GM19351 (cell line): ENCODE results near the gene RBM33.

Experiments used
- ATAC-seq: cut with Tn5 transposase; IDR thresholded peaks from one replicate; pipeline ENCODE4 v1.9.1; 2021; ENCODE audit warnings: mild to moderate bottlenecking, moderate library complexity; ENCODE audit not compliant: unreplicated experiment

RBM33 gene

DNA sequence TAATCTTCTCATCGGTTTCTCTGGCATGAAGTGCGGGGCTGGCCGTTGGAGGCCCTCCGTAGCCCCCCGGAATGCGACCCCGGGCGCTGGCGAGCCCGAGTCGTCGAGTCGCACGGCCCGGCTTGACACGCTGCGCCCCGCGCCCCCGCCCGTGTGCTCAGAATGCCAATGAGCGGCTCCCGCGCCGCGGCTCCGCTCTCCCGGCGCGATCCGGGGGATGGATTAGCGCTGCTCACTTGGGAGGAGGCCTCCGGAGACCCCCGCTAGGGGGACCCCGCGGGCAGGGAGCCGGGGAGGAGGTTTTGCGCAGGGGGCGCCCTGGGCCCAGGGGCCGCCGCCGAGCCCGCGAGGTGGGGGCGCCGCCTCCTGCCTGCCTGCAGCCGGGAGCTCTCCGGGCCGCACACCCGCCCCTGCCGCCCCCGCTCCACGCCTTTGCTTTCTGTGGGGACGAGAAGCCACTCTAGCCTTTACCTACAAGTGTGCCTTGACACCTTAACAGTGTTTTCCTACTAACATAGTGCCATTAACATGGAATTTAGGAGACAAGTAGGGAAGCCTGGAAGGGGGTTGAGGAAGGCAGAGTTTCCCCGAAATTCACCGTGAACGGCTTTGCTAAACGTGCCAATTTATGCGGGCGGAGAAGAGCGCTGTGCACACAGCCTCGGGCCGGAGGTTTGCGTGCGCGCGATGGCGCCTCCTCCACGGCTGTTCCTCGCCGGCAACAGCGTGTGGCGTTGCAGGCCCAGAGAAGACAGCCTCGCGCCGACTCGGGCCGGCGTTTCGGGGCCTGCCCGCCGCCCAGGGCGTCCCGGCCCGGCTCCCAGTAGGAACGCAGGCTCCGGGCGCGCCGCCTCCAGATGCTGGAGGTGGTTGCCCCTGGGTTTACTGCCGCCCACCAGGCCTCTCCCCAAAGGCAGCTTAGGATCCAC lies 160.7 kb downstream of the RBM33 start:
- ATAC-seq: peak; percentile 41

DNA sequence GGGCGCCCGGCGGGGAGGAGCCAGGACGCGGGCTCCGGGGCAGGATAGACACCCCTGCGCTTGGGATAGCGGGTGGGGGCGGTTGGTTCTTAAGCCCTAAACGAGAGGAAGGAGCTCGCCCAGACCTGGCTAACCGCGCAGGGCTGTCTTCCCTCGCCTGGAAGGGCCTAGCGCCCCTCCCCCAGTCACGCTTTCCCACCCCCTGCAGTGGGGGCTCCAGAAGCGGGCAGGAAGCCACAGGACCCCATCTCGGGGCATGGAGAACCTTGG lies 161.3 kb downstream of the RBM33 start:
- no peak for ATAC-seq

DNA sequence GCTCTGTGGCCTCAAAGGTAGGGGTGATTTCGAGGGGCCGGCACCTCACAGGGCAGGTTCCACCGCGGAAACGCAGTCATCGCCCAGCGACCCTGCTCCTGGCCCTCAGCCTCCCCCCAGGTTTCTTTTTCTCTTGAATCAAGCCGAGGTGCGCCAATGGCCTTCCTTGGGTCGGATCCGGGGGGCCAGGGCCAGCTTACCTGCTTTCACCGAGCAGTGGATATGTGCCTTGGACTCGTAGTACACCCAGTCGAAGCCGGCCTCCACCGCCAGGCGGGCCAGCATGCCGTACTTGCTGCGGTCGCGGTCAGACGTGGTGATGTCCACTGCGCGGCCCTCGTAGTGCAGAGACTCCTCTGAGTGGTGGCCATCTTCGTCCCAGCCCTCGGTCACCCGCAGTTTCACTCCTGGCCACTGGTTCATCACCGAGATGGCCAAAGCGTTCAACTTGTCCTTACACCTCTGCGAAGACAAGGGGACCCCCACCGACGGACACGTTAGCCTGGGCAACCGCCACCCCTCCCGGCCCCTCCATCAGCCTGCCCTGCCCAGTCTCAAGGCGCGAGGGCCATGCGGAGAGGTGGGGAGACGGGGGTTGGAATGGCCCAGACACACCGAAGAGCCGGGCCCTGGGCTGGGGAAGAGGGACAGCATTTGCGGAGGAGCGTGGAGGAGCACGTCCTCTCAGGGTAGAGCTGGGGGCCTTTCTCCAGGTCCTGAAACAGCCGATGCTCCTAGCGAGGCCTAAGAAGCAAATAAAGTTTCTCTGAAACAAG lies 161.8 kb downstream of the RBM33 start:
- ATAC-seq: no peak

DNA sequence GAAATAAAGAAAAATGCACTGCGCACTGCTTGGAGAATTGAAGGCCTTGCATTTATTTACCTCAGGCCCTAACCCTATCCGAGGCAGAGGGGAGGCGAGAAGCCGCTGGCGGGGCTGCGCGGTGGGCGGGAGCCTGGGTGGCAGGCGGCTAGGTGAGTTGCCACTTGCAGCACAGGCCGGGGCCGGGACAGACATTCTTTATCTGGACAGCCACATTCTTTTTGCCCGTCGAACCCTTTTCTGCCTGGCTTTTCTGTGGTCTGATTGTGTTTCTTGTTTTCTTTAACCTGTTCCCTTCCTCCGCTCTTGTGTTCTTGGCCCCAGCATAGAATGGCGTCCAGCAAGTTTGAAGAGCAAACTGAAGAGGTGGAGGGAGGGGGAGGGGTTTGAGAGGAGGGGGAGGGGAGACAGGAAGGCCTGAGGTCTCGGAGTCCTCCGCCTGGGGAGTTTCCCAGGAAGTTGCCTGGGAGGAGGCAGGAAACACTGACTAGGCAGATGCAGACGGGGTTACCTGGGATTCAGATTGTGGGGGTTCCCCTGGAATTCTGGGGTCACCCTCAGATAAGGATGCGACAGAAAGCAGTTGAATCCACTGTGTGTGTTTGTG lies 162.7 kb downstream of the RBM33 start:
- no peak for ATAC-seq

DNA sequence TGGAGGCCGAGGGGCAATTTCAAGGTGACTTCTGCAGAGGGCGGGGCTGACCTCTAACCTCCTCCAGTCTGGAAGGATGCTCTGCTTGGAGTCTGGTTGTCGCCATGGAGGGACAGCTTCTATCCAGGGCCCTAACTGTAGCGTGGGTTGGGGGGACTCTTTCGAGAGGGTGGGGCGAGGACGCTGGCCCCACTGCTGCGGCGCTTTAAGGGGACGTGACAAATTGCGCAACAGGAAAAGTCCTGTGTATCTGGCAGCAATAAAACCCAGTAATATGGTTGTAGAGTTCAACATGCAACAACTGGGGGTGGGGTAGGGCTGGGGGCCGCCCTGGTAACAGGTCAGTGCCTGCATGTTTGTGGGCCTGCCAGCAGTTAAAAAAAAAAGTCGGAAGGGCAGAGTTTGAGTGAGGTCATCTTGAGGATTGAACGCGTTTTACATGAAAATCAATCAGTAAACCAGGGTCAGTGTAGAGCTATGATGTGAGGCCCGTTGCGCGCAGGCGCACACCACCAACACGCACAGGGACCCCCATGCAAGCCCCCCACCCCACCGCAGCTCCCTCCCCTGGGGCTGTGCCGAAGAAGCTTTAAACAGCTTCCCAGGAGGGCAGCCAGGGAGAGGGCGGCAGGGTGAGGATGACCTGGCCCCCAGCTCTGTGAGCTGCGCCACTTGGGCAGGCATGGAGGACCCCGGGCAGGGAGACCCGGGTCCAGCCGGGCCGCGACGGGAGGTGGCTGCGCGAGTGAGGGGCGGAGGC lies 163.5 kb downstream of the RBM33 start:
- no peak for ATAC-seq

DNA sequence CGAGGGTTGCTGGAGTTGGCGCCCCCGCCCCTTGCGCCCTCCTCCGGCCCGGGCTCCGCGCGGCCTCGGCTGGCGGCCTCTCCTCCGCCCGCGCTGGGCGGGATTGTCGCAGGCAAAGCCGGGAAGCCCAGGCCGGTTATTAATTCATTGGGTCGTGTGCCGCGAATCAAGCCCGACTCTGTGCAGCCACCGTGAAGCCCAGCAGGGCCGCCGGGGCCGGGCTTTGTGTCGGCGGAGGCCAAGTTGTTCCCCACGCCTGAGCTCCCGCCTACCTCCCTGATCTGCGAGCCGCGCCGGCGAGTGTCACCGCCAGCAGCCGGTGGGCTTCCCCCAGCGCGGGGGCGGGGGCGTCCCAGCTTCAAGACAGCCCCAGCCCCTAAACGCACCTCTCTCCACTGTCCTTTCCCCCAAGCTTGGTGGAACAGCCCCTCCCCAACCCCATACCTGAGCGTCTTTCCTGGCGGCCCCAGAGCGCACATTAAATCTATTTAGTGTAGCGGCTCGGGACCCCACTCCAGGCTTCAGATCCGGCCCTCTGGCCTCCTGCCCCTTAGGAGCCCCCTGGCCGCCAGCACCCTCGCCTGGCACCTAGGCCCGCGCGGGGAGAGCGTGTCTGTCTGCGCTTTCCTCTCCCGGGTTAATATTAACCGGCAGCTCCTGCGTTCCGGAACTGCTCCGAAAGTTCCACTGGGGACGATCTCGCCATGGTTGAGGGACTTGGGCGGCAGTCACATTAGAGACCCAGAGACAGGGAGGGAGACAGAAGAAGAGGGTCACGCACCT lies 164.3 kb downstream of the RBM33 start:
- ATAC-seq: no peak

DNA sequence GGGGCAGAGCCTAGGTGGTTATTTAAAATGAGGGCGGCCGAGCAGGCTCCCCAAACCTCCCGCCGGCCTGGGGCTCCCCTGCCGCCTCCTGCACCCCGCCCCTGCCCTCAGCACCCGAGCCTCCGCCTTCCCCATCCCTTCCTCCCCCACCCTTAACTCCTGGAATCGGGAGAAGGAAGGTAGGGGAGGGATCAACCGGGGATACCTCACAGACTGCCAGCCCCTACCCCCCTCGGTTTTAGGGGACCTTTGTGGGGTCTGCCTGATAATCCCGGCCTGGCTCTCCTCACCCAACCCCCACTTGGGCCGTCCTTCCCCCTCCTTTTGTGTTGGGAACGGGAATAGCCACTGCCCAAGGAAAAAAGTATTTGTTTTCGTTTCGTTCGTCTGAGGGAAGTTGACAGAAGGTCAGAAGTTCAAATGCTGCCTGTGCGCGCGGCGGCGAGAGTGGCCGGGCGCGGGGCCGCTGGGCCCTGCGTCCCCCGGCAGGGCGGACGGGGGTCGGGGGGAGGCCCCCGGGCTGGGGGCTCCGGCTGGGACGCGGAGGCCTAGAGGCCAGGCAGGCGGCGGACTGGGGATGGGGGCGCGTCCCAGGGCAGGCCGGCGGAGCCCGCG lies 165.0 kb downstream of the RBM33 start:
- ATAC-seq: no peak

DNA sequence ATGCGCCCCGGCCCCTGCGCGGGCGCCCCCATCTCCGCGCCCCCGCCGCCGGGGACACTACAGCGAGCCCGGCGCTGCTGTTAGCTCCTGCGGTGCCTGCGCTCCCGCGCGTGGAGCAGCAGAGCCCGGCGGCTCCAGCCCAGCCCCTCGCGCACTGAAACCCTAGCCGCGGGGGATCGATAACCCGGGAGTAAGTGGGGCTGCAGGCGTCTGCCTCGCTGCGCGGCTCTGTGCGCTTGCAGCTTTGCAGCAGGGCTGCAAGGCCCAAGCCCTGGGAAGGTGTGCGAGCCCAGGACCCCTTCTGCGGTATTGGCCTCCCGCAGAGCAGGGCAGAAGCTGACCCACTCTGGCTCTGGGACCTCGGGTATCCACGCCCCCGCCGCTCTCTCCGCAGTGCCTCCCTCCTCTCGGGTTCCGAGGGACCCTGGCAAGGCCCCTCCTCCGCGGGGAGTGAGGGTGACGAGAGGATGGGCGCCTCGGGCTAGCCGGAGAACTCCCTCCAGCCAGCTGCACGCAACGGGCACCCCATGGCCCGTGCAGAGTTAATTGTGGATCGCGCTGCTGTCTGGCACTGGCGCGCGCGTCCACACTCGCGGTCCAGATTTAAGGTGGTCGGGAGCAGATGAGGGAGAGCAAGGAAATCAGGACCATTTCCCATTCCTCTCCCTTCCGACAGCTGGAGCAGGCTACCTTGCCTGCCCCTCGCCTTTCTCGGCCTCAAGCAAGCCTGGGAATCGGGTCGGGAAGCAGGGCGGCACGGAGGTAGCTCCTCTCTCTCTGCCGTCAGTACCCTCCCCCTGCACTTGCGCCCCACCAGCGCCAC lies 165.7 kb downstream of the RBM33 start:
- no peak for ATAC-seq

DNA sequence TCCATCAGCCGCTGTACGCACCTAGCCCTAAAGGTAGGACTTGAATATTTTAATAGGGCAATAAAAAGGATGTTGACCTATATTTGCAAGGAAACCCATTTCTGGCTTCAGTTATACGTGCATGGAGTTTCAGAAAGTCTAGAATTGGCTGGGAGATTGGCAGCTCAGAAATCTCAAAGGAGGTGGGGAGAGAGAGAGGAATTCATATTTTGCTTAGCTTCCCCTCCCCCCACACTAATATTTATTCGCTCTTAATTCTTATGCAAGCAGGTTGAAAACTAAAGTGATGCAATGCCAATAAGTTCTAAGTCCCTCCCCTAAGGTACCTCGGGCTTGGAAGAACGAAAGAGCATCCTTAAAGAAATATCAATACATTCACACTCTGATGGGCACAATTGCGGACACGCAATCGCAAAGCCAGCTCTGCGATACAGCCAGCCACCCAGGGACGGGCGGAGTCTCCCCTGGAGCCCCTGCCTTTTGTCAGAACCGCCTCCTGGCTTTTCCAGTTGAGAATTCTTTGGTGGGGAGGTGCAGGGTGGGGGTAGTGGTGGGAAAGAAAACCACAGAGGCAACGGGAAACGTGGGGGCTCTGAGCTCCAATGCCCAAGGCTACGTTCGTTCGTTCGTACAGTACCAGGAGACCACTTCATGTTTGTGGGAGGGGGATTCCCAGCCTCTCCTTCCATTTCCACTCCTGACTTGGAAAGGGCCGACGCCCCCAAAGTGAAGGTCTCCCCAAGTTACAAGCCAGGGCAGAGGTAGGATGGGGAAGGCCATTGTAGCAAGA lies 166.5 kb downstream of the RBM33 start:
- ATAC-seq: no peak

DNA sequence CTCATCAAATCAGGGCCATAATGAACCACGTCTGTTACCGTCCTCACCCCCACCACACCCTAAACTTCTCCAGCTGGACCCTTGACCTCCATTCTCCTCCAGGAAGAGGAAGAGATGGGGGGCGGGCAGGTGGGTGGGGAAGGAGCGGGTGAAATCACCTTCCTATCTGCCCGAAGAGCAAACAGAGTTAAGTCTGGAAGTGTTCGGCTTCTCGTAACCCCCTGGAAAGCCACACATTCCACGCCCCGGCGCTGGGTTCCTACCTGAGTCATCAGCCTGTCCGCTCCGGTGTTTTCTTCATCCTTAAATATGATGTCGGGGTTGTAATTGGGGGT lies 167.1 kb downstream of the RBM33 start:
- no peak for ATAC-seq

DNA sequence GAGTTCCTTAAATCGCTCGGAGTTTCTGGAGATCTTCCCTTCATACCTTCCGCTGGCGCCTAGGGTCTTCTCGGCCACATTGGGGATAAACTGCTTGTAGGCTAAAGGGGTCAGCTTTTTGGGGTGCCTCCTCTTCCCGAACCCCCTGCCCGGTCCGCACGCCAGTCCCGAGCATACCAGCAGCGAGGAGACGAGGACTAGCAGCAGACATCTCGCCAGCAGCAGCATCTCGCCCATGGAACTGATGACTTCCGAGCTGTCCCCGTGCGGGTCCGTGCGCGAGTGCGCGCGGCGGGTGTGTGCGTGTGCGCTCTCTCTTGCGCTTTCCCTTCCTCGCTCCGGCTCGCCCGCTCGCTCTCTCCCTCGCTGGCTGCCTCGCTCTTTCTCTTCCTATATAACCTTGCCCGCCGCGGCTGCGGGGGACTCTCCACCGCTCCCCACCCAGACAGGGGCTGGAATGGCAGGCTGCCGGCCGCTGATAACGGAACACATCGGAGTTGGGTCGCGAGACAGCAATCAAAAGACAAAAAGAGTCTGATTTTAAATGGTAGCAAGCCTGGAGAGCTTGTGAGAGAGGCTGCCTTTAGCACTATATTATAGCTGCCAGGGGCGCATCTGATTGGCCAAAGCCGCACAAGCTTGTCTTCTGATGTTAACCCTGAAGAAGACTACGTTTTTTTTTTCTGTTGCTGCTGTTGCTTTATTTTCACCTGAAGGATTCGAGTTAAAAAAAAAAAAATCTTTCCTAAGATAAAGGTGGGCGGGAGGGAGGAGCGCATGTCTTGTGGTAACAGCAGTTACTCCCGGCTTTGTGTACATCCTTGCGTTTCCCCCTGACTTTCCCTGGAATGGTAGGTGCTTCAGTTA lies 167.7 kb downstream of the RBM33 start, which contains the start of gene SHH:
Gene SHH, minus strand, starts transcription at position 569 of the 867 bp plus-strand sequence. Its CDS starts 341 bp downstream, at position 228.
- no peak for ATAC-seq

DNA sequence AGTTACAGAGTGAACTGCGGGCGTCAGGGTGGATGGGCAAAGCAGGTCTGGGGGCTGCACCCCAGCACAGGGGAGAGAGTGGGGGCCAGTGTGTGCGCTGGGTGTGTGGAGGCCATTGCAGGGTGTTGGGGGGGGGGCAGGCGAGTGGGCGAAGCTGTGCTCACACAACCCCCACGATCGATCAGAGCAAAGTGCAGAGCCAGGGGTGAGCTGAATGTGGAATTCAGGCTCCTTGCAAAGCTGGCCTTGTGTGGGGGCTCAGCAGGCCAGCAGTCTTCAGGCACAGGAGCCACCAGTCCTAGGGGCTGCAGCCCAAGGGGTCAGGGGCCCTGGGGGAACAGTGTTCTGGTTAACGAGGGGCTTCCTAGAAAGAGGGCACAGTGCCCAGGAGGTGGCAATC lies 168.7 kb downstream of the RBM33 start:
- no peak for ATAC-seq

DNA sequence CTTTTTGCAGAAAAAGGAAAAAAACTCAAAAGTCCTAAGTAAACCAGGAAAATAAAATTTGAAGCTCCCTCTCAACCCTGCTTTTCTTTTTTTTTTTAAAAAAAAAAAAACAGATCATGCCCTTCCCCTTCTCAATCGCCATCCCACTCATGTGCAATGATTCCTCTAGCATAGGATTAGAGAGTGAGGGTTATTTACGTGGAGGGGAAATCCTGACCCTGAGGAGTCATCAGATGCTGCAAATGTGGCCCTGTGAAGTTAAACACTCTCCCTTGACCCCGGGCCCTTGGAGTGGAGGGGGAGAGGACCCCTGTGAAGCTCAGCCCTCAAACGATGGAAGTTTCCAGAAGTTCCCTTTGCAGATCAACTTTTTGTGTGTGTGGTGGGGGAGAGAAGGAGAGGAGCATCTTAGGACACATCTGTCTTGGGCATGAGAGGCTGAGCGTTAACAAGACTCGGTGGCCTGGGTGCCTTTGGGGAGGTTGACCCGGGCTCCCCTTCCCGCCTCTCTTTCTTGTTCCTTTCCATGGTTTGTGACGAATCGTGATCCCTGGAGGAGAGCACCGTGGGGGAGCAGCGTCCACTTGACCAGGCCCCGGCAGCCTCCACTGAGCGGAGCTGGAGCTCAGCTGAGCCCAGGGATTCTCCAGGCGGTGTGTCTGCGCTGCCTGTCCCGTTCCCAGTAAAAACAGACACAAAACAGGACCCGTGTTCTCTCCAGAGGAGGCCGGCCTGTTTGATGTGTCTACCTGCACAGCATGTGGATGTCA lies 169.3 kb downstream of the RBM33 start:
- ATAC-seq: no peak

DNA sequence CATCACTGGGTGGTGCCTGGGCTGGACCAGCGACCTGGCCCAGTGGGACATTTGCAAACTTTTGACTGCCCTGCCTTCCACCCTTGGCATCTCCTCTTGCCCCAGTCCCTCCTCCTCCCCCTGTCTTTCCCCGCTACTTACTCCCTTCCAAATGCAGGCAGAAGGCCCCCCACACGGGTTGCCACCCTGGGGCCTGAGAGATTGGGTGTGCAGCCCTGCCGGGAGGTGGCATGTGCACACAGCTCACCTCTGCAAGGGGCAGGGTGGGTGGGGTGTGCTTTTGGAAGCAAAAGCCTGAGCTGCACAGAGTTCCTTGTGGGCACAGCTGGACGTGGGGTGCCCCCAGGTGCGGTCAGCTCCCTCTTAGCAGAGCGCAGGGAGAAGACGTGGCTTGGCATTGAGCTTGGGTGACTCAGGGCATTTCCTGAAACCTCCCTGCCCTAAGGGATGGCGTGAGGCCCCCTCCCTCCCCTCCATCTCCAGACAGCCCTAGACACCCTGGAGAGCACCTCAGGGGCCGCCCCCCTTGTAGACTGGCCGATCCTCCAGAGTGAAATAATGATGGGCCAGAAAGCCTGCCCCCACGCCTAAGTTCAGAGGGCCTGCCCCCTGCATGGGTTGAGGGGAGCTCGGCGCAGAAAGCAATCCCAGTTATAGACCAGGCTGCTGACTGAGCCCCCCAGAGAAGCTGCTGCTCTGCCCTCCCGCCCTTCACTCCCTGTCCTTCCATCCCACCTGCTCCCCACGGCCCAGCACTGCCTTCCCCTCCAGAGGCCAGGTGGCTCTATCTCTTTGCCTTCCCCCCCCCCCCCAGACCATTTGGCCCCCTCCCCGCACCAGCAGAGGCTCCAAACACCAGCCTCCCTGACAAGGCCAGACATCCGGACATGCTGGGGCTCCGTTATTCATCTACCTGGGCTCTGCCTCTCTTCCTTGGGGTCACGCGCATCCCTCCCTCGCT lies 170.1 kb downstream of the RBM33 start:
- ATAC-seq: no peak
